ENCODE results near the gene LKAAEAR1.
"Not testable (repeated sequence)": the region's sequence is repeated elsewhere in the genome, so short reads cannot be mapped to it uniquely, and the experiment has no call there.

Gene LKAAEAR1, protein sequence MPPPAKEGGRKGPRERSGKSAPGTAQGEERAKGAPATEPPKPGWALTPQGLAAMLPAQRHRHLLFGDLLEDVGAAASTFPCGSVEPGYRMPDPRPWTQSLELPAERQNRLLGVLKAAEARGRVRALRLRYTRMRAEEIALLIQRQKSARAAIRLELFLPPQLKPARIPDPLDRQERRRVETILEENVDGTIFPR

GRCh38 chr20:64083804-64084684 is at the start of gene LKAAEAR1:
Gene LKAAEAR1 (minus strand): TSS chr20:64084398. CDS start chr20:64084219, 179 bp downstream.
- Mint-ChIP-seq H3K9me3 (no peaks in the 10 kb centered on the region), H3K4me1 (peaks cover 29% of the 10 kb centered on the region), H3K4me3 (peak within 1 kb of the TSS; percentile 90), H3K36me3 (no peaks in the 10 kb centered on the region), H3K27ac (no peak within 1 kb of the TSS), H3K27me3 (peaks cover 2% of the 10 kb centered on the region)

GRCh38 chr20:64131406-64131805 is 47.2 kb upstream of the LKAAEAR1 start:
- no peak overlapping the region for H3K27ac Mint-ChIP-seq
- no peaks in the 10 kb centered on the region for H3K4me1 Mint-ChIP-seq
- H3K27me3 Mint-ChIP-seq, result peaks cover 10% of the 10 kb centered on the region
- no peaks in the 10 kb centered on the region for H3K9me3 Mint-ChIP-seq
- no peak overlapping the region for H3K4me3 Mint-ChIP-seq
- H3K36me3 Mint-ChIP-seq, result no peaks in the 10 kb centered on the region

GRCh38 chr20:64130876-64131275 is 46.7 kb upstream of the LKAAEAR1 start:
- Mint-ChIP-seq H3K27ac (peak overlapping the region; percentile 51), H3K9me3 (no peaks in the 10 kb centered on the region), H3K4me3 (no peak overlapping the region), H3K4me1 (no peaks in the 10 kb centered on the region), H3K27me3 (peaks cover 10% of the 10 kb centered on the region), H3K36me3 (no peaks in the 10 kb centered on the region)

GRCh38 chr20:64130271-64130670 is 46.1 kb upstream of the LKAAEAR1 start:
- Mint-ChIP-seq H3K9me3 (no peaks in the 10 kb centered on the region), H3K4me3 (no peak overlapping the region), H3K27ac (no peak overlapping the region), H3K4me1 (no peaks in the 10 kb centered on the region), H3K27me3 (peaks cover 10% of the 10 kb centered on the region), H3K36me3 (no peaks in the 10 kb centered on the region)

DNA sequence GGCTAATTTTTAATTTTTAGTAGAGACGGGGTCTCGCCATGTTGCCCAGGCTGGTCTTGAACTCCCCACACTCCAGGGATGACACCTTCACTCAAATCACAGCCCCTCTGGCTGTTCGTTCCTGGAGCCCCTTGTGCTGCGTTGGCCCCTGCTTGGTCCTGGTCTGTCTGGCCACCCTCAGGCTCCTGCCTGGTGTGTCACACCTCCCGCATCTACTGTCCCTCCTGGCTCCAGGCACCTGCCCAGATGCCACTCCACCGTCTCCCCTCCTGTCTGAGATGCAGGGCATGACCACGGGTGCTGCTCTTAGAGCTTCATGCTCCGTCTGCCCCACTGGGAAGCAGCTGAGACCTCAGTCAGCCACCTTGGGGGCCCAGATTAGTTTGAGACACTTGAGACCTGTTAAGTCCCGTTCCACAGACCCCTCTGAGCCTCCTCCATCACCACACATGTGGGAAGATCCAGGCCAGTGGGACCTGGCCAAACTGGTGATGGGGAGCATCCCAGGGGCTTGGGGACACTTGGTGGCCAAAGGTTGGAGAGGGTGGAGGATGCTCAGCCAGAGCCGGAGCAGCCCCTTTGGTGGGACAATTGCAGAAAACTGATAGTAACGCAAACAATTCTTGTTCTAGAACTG is 45.1 kb upstream of the LKAAEAR1 start:
- no peak overlapping the region for H3K4me3 Mint-ChIP-seq
- H3K4me1 Mint-ChIP-seq, result no peaks in the 10 kb centered on the region
- H3K27ac Mint-ChIP-seq, result no peak overlapping the region
- no peaks in the 10 kb centered on the region for H3K9me3 Mint-ChIP-seq
- no peaks in the 10 kb centered on the region for H3K36me3 Mint-ChIP-seq
- peaks cover 10% of the 10 kb centered on the region for H3K27me3 Mint-ChIP-seq

- not testable (repeated sequence) for H3K27me3 Mint-ChIP-seq, H3K9me3 Mint-ChIP-seq, H3K4me1 Mint-ChIP-seq, H3K27ac Mint-ChIP-seq, H3K36me3 Mint-ChIP-seq, H3K4me3 Mint-ChIP-seq
These were observed 39.3 kb upstream of the LKAAEAR1 start for GRCh38 chr20:64123517-64123916.

DNA sequence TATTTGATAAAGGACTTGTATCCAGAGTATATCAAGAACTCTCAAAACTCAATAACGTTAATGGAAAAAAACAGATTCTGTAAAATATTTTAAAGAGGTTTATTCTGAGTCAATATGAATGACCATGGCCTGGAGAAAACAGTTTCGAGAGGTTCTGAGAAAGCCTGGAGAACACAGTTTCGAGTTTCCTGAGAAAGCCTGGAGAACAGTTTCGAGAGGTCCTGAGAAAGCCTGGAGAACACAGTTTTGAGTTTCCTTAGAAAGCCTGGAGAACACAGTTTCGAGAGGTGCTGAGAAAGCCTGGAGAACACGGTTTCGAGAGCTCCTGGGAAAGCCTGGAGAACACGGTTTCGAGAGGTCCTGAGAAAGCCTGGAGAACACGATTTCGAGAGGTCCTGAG is 38.7 kb upstream of the LKAAEAR1 start:
- not testable (repeated sequence) for H3K9me3 Mint-ChIP-seq, H3K27ac Mint-ChIP-seq, H3K36me3 Mint-ChIP-seq, H3K4me3 Mint-ChIP-seq, H3K4me1 Mint-ChIP-seq, H3K27me3 Mint-ChIP-seq

- Mint-ChIP-seq H3K27me3 (no peaks in the 10 kb centered on the region), H3K4me1 (peaks cover 7% of the 10 kb centered on the region), H3K9me3 (no peaks in the 10 kb centered on the region), H3K36me3 (no peaks in the 10 kb centered on the region), H3K27ac (no peak overlapping the region), H3K4me3 (no peak overlapping the region)
These were observed 37.4 kb upstream of the LKAAEAR1 start for GRCh38 chr20:64121586-64121985.

- Mint-ChIP-seq H3K4me3 (peak overlapping the region; percentile 74), H3K9me3 (no peaks in the 10 kb centered on the region), H3K4me1 (peaks cover 7% of the 10 kb centered on the region), H3K27ac (peak overlapping the region; percentile 77), H3K36me3 (no peaks in the 10 kb centered on the region), H3K27me3 (no peaks in the 10 kb centered on the region)
These were observed 35.6 kb upstream of the LKAAEAR1 start for GRCh38 chr20:64119681-64120341.

GRCh38 chr20:64119301-64119680 is 35.1 kb upstream of the LKAAEAR1 start:
- Mint-ChIP-seq H3K27me3 (no peaks in the 10 kb centered on the region), H3K4me3 (no peak overlapping the region), H3K36me3 (no peaks in the 10 kb centered on the region), H3K27ac (peak overlapping the region; percentile 43), H3K9me3 (no peaks in the 10 kb centered on the region), H3K4me1 (peaks cover 7% of the 10 kb centered on the region)

- H3K4me1 Mint-ChIP-seq, H3K27me3 Mint-ChIP-seq, H3K9me3 Mint-ChIP-seq, H3K4me3 Mint-ChIP-seq, H3K36me3 Mint-ChIP-seq, H3K27ac Mint-ChIP-seq: not testable (repeated sequence)
These were observed 33.2 kb upstream of the LKAAEAR1 start for GRCh38 chr20:64117432-64117777.

DNA sequence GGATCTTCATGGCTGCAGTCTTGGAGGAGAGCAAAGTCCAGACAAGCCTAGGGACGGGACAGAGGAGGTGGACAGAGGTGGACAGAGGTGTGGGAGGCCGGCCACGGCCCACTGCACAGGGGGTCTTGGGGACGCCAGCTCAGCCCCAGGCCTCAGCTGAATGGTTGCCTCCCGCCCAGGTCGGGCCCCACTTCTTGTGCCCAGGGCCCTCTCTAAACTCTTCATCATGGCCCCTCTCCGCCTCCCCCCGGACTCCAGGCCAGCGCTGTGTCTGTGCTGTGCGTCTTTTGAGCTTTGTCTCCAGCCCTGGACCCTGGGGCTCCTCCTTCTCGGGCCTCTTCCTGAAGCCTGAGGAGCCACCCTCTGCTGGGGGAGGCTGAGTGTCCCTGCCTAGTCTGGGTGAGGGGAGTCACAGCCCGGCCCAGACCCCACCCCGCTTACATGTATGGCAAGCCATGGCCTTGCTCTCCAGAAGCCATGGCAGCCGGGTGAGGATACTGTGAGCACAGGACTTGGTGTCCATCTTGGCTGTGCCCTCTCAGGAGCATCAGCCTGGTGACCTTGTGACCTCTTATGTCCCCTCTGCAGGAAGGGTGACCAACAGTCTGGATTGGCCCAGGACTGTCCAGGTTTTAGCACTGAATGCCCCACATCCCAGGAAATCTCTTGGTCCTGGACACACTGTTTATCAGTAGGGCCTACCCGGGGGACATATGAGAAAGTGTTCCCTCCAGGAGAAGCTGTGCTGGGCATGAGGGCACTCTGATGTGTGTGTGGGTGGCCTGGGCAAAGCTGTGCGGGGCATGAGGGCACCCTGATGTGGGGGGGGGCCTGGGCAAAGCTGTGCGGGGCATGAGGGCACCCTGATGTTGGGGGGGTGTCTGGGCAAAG is 32.6 kb upstream of the LKAAEAR1 start:
- H3K9me3 Mint-ChIP-seq, result no peaks in the 10 kb centered on the region
- no peak overlapping the region for H3K4me3 Mint-ChIP-seq
- H3K4me1 Mint-ChIP-seq, result peaks cover 7% of the 10 kb centered on the region
- no peaks in the 10 kb centered on the region for H3K27me3 Mint-ChIP-seq
- H3K36me3 Mint-ChIP-seq, result no peaks in the 10 kb centered on the region
- no peak overlapping the region for H3K27ac Mint-ChIP-seq

- no peaks in the 10 kb centered on the region for H3K36me3 Mint-ChIP-seq
- no peaks in the 10 kb centered on the region for H3K27me3 Mint-ChIP-seq
- H3K27ac Mint-ChIP-seq, result no peak overlapping the region
- H3K4me1 Mint-ChIP-seq, result peaks cover 7% of the 10 kb centered on the region
- H3K9me3 Mint-ChIP-seq, result no peaks in the 10 kb centered on the region
- H3K4me3 Mint-ChIP-seq, result no peak overlapping the region
These were observed 31.8 kb upstream of the LKAAEAR1 start for GRCh38 chr20:64116016-64116415.

DNA sequence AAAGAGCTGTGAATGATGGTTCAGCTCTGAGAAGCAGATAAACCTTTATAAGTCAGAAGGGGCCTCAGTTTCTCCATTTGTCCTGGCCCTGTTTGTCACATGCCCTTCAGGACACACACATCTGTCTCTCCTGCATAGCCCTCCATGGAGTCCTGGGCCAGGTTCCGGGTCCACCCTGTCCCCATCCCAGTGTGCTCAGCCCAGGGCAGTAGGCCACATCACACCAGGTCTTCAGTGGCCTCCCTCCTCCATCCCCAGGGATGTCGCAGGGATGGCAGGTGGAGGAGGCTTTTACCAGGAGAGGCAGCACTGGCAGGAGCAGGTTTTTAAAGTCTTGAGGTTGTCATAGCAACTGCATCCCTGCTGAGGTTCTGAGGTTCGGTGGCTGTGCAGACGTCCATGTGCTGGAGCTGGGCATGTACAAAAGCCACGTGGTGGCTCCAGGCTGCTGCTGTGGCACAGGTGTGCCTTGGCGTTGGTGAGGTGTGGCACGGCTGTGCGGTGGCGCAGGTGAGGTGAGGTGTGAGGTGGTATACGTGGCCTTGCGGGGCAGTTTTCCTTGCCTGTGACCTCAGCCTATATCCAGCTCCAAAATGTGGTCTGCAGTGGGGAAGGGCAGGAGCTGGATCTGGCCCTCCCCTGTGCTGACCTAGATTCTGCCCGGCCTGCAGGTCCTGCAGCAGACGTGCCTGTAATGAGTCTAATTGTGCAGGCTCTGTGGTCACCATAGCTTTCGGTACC is 31.1 kb upstream of the LKAAEAR1 start:
- H3K4me1 Mint-ChIP-seq, result peaks cover 5% of the 10 kb centered on the region
- no peak overlapping the region for H3K27ac Mint-ChIP-seq
- H3K4me3 Mint-ChIP-seq, result no peak overlapping the region
- H3K27me3 Mint-ChIP-seq, result no peaks in the 10 kb centered on the region
- no peaks in the 10 kb centered on the region for H3K36me3 Mint-ChIP-seq
- no peaks in the 10 kb centered on the region for H3K9me3 Mint-ChIP-seq
